ENCODE results near the gene NEMP2.

DNA sequence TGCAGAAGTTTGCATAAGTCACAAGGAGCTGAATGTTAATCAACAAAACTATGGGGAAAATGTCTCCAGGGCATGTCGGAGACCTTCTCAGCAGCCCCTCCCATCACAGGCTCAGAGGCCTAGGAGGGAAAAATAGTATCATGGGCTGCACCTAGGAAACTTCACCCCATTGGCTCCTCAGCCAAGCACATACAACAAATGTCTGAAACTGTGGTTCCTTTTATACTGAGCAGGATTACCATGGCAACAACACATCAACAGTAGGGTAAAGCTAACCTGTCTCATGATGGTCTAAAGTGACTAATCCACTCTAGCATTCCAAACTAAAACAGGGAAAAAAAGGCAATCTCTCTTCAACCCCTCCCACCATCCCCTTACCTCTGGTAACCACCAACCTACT lies 3.2 kb upstream of the NEMP2 start:
- TF ChIP-seq, protein P1, sequence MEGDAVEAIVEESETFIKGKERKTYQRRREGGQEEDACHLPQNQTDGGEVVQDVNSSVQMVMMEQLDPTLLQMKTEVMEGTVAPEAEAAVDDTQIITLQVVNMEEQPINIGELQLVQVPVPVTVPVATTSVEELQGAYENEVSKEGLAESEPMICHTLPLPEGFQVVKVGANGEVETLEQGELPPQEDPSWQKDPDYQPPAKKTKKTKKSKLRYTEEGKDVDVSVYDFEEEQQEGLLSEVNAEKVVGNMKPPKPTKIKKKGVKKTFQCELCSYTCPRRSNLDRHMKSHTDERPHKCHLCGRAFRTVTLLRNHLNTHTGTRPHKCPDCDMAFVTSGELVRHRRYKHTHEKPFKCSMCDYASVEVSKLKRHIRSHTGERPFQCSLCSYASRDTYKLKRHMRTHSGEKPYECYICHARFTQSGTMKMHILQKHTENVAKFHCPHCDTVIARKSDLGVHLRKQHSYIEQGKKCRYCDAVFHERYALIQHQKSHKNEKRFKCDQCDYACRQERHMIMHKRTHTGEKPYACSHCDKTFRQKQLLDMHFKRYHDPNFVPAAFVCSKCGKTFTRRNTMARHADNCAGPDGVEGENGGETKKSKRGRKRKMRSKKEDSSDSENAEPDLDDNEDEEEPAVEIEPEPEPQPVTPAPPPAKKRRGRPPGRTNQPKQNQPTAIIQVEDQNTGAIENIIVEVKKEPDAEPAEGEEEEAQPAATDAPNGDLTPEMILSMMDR (IDR thresholded peaks at IDR 0.05) = no peak
- no peak for TF ChIP-seq POLR2A (IDR thresholded peaks at IDR 0.05)

Measured in lower leg skin (tissue), 3 donors.